DMS53 treated with DMSO at 0.1 percent for 48 hours (cell line): Measurements from ENCODE around the gene C9orf72.

Experiments used
- DNase-seq: peaks from one replicate; lab custom pipeline; 2025; ENCODE audit not compliant: unreplicated experiment; lab: John Stamatoyannopoulos, UW

Gene C9orf72

GRCh38 chr9:27581826-27582225, 8.5 kb upstream of the C9orf72 start:
- no peak for DNase-seq

GRCh38 chr9:27573634-27574590, 631 bp upstream of the C9orf72 start:
- DNase-seq = peak; percentile 90

- no peak for DNase-seq
These were observed 739 bp downstream of the C9orf72 start for GRCh38 chr9:27572566-27572917.

GRCh38 chr9:27572061-27572460, 1.2 kb downstream of the C9orf72 start:
- no peak for DNase-seq

- DNase-seq = no peak
These were observed 2.3 kb downstream of the C9orf72 start for GRCh38 chr9:27571011-27571410.

GRCh38 chr9:27569406-27569805, 3.9 kb downstream of the C9orf72 start:
- no peak for DNase-seq

- no peak for DNase-seq
These were observed 7.2 kb downstream of the C9orf72 start for GRCh38 chr9:27566118-27566517.

GRCh38 chr9:27565696-27566095, 7.6 kb downstream of the C9orf72 start:
- DNase-seq = no peak

- no peak for DNase-seq
These were observed 8.6 kb downstream of the C9orf72 start for GRCh38 chr9:27564670-27565069.

GRCh38 chr9:27563738-27564430, 9.4 kb downstream of the C9orf72 start:
- no peak for DNase-seq

- DNase-seq = no peak
These were observed 11.6 kb downstream of the C9orf72 start for GRCh38 chr9:27561685-27562084.

GRCh38 chr9:27560457-27560856, 12.8 kb downstream of the C9orf72 start:
- no peak for DNase-seq

- no peak for DNase-seq
These were observed 15.0 kb downstream of the C9orf72 start for GRCh38 chr9:27558307-27558706.

- no peak for DNase-seq
These were observed 16.8 kb downstream of the C9orf72 start for GRCh38 chr9:27556470-27556869.

- no peak for DNase-seq
These were observed 18.6 kb downstream of the C9orf72 start for GRCh38 chr9:27554712-27555111.

GRCh38 chr9:27549196-27549755, 24.0 kb downstream of the C9orf72 start:
- DNase-seq = no peak

GRCh38 chr9:27548055-27548741, 25.1 kb downstream of the C9orf72 start:
- DNase-seq = peak; percentile 8

GRCh38 chr9:27545471-27545870, 27.8 kb downstream of the C9orf72 start:
- DNase-seq = no peak

GRCh38 chr9:27542508-27542907, 30.8 kb downstream of the C9orf72 start:
- DNase-seq = no peak

- DNase-seq = no peak
These were observed 31.5 kb downstream of the C9orf72 start for GRCh38 chr9:27541740-27542139.

- DNase-seq = no peak
These were observed 32.8 kb downstream of the C9orf72 start for GRCh38 chr9:27540502-27540901.
